Astrocyte (in vitro differentiated cells and primary cell): ENCODE data around the gene TBC1D19. TPM values are rescaled to one million over a fixed set of nuclear protein-coding genes. Genes with fewer than 3 reads are reported as not detected.

ENCODE experiments used
- DNase-seq: peaks from one replicate; pipeline ENCODE4 v3.0.0-alpha.2; 2010; ENCODE audit warnings: low read depth
- FAIRE-seq: peaks from 2 replicates; lab custom pipeline; 2011; peaks lifted over from hg19 to GRCh38; lab: Jason Lieb, UNC
- H2AFZ ChIP-seq: 2 replicates; pipeline ENCODE4 v1.6.0; 2012; ENCODE audit warnings: low read depth, low read length, inconsistent platforms
- H3K27ac ChIP-seq: 2 replicates; pipeline ENCODE4 v1.5.1; 2011; ENCODE audit warnings: low read depth, low read length, inconsistent platforms
- H3K27me3 ChIP-seq: 2 replicates; pipeline ENCODE4 v1.6.0; 2011; ENCODE audit warnings: low read length, inconsistent platforms; ENCODE audit not compliant: insufficient read depth
- H3K36me3 ChIP-seq: 2 replicates; pipeline ENCODE4 v1.5.1; 2011; ENCODE audit warnings: low read length, inconsistent platforms; ENCODE audit not compliant: insufficient read depth
- H3K4me1 ChIP-seq: 2 replicates; pipeline ENCODE4 v1.5.1; 2011; ENCODE audit warnings: low read length, inconsistent platforms; ENCODE audit not compliant: insufficient read depth
- H3K4me2 ChIP-seq: 2 replicates; pipeline ENCODE4 v1.6.0; 2012; ENCODE audit warnings: low read length, inconsistent platforms
- H3K4me3 ChIP-seq: 2 replicates; pipeline ENCODE4 v1.5.1; 2011; ENCODE audit warnings: low read depth, mild to moderate bottlenecking, low read length, inconsistent platforms; ENCODE audit not compliant: insufficient read depth
- H3K79me2 ChIP-seq: 2 replicates; pipeline ENCODE4 v1.6.0; 2012; ENCODE audit warnings: mild to moderate bottlenecking, low read length, inconsistent platforms; ENCODE audit not compliant: insufficient read depth
- H3K9ac ChIP-seq: 2 replicates; pipeline ENCODE4 v1.6.0; 2012; ENCODE audit warnings: mild to moderate bottlenecking, low read length, inconsistent platforms
- H3K9me3 ChIP-seq: 2 replicates; pipeline ENCODE4 v1.5.1; 2012; ENCODE audit warnings: low read depth, mild to moderate bottlenecking, low read length, inconsistent platforms; ENCODE audit not compliant: insufficient read depth
- H4K20me1 ChIP-seq: 2 replicates; pipeline ENCODE4 v1.6.0; 2012; ENCODE audit warnings: low read length, inconsistent platforms; ENCODE audit not compliant: insufficient read depth
- H3K27ac Mint-ChIP-seq: one replicate; pipeline ENCODE4 v1.8.0; 2021; ENCODE audit warnings: mild to moderate bottlenecking, mixed read lengths; ENCODE audit not compliant: unreplicated experiment
- H3K27me3 Mint-ChIP-seq: one replicate; pipeline ENCODE4 v1.8.0; 2021; ENCODE audit warnings: low read depth, mixed read lengths; ENCODE audit not compliant: unreplicated experiment
- H3K36me3 Mint-ChIP-seq: one replicate; pipeline ENCODE4 v1.8.0; 2021; ENCODE audit warnings: low read depth, mixed read lengths; ENCODE audit not compliant: unreplicated experiment
- H3K4me1 Mint-ChIP-seq: one replicate; pipeline ENCODE4 v1.8.0; 2021; ENCODE audit warnings: low read depth, mixed read lengths; ENCODE audit not compliant: unreplicated experiment
- H3K4me3 Mint-ChIP-seq: one replicate; pipeline ENCODE4 v1.8.0; 2021; ENCODE audit warnings: mild to moderate bottlenecking, moderate library complexity, mixed read lengths; ENCODE audit not compliant: unreplicated experiment
- H3K9me3 Mint-ChIP-seq: one replicate; pipeline ENCODE4 v1.8.0; 2021; ENCODE audit warnings: mild to moderate bottlenecking, mixed read lengths; ENCODE audit not compliant: unreplicated experiment
- CTCF ChIP-seq: IDR thresholded peaks from 2 replicates; pipeline ENCODE4 v1.5.1; 2011; ENCODE audit warnings: low read depth, mild to moderate bottlenecking, inconsistent platforms, low read length, moderate library complexity; ENCODE audit not compliant: insufficient read depth
- EZH2 ChIP-seq: IDR thresholded peaks from 2 replicates; pipeline ENCODE4 v1.6.1; 2012; ENCODE audit warnings: mild to moderate bottlenecking, low read length, inconsistent platforms; ENCODE audit not compliant: insufficient read depth
- total RNA-seq: library from RNA; stranded (reverse); gene quantifications from 2 replicates; pipeline ENCODE4 v1.2.1, GENCODE V29; 2021

The TBC1D19 gene
- total RNA-seq, 1 donor from 2014 or later: 10.5 TPM

GRCh38 chr4:26782168-26782829 is 198.4 kb downstream of the TBC1D19 start:
- Histone ChIP-seq H3K9me3 (no peaks in the 10 kb centered on the region), H3K4me1 (peaks cover 13% of the 10 kb centered on the region), H3K4me2 (no peak overlapping the region), H3K27ac (no peak overlapping the region), H2AFZ (no peak overlapping the region), H3K36me3 (no peaks in the 10 kb centered on the region), H4K20me1 (no peaks in the 10 kb centered on the region), H3K79me2 (no peaks in the 10 kb centered on the region), H3K27me3 (no peaks in the 10 kb centered on the region), H3K4me3 (no peak overlapping the region), H3K9ac (no peak overlapping the region)
- Mint-ChIP-seq H3K27ac (no peak overlapping the region), H3K9me3 (no peaks in the 10 kb centered on the region), H3K27me3 (no peaks in the 10 kb centered on the region), H3K4me3 (no peak overlapping the region), H3K36me3 (peaks cover 9% of the 10 kb centered on the region), H3K4me1 (peaks cover 2% of the 10 kb centered on the region)
- no peak for DNase-seq
- TF ChIP-seq EZH2: no peak
- FAIRE-seq: no peak

- no peaks in the 10 kb centered on the region for H3K9me3 Mint-ChIP-seq
- H3K4me1 Mint-ChIP-seq: peaks cover 4% of the 10 kb centered on the region
- no peak overlapping the region for H2AFZ ChIP-seq
- no peaks in the 10 kb centered on the region for H3K79me2 ChIP-seq
- H3K36me3 Mint-ChIP-seq: peaks cover 9% of the 10 kb centered on the region
- no peak overlapping the region for H3K4me2 ChIP-seq
- no peaks in the 10 kb centered on the region for H3K9me3 ChIP-seq
- no peak overlapping the region for H3K4me3 Mint-ChIP-seq
- H3K27me3 Mint-ChIP-seq: no peaks in the 10 kb centered on the region
- TF ChIP-seq CTCF (no peak), EZH2 (no peak)
- no peak overlapping the region for H3K9ac ChIP-seq
- H3K36me3 ChIP-seq: no peaks in the 10 kb centered on the region
- no peaks in the 10 kb centered on the region for H4K20me1 ChIP-seq
- no peaks in the 10 kb centered on the region for H3K27me3 ChIP-seq
- no peak for FAIRE-seq
- no peak overlapping the region for H3K27ac ChIP-seq
- H3K27ac Mint-ChIP-seq: no peak overlapping the region
- no peak for DNase-seq
- peaks cover 18% of the 10 kb centered on the region for H3K4me1 ChIP-seq
- H3K4me3 ChIP-seq: no peak overlapping the region
Observed at GRCh38 chr4:26782830-26783202, 198.9 kb downstream of the TBC1D19 start.

- Mint-ChIP-seq H3K9me3 (no peaks in the 10 kb centered on the region), H3K27ac (no peak overlapping the region), H3K4me1 (peaks cover 4% of the 10 kb centered on the region), H3K27me3 (no peaks in the 10 kb centered on the region), H3K4me3 (no peak overlapping the region), H3K36me3 (peaks cover 6% of the 10 kb centered on the region)
- TF ChIP-seq EZH2 (no peak), CTCF (no peak)
- Histone ChIP-seq H2AFZ (no peak overlapping the region), H4K20me1 (no peaks in the 10 kb centered on the region), H3K9ac (no peak overlapping the region), H3K9me3 (no peaks in the 10 kb centered on the region), H3K36me3 (no peaks in the 10 kb centered on the region), H3K27me3 (no peaks in the 10 kb centered on the region), H3K4me2 (no peak overlapping the region), H3K79me2 (no peaks in the 10 kb centered on the region), H3K4me3 (no peak overlapping the region), H3K27ac (no peak overlapping the region), H3K4me1 (peaks cover 27% of the 10 kb centered on the region)
- no peak for DNase-seq
- FAIRE-seq: no peak
Observed at GRCh38 chr4:26784207-26784865, 200.5 kb downstream of the TBC1D19 start.
